GM18951 (cell line): ENCODE results near the gene CGB7.
"Not testable (repeated sequence)": the region's sequence is repeated elsewhere in the genome, so short reads cannot be mapped to it uniquely, and the experiment has no call there.

ENCODE experiments used
- POLR2A ChIP-seq: IDR thresholded peaks from 4 replicates; pipeline ENCODE4 v1.6.1; 2011; ENCODE audit warnings: mild to moderate bottlenecking; ENCODE audit not compliant: insufficient read length, insufficient read depth; ENCODE audit errors: extremely low read depth
- in situ Hi-C: fragments of 300-500 bp; cut with MboI; formaldehyde crosslinking; loops from one replicate; pipeline ENCODE4 v1.12.0; 2022; ENCODE audit warnings: low sequenced_read_pairs, mixed read lengths, inconsistent platforms; ENCODE audit not compliant: unreplicated experiment

Gene CGB7

GRCh38 chr19:49086296-49086695 is 28.7 kb upstream of the CGB7 start:
- TF ChIP-seq POLR2A, result no peak
- in situ Hi-C loops, result no loop called here

DNA sequence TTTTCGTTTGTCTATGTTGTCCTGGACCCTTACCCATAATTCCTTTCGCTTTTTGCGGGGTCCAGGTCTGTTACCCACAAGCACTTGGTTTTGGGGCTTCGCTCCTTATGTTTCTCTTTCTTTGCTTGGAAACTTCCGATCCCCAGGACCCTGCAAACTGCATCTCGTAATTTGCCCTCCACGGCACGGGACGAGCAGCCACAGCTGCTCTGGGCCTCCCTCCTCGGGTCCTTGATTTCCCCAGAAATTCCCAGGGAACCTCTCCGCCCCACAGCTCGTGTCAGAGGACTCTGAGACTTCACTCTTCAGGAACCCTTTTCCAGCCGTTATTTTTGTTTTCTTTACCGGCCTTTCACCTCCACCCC is 28.3 kb upstream of the CGB7 start:
- TF ChIP-seq POLR2A, result no peak
- in situ Hi-C loops, result no loop called here

DNA sequence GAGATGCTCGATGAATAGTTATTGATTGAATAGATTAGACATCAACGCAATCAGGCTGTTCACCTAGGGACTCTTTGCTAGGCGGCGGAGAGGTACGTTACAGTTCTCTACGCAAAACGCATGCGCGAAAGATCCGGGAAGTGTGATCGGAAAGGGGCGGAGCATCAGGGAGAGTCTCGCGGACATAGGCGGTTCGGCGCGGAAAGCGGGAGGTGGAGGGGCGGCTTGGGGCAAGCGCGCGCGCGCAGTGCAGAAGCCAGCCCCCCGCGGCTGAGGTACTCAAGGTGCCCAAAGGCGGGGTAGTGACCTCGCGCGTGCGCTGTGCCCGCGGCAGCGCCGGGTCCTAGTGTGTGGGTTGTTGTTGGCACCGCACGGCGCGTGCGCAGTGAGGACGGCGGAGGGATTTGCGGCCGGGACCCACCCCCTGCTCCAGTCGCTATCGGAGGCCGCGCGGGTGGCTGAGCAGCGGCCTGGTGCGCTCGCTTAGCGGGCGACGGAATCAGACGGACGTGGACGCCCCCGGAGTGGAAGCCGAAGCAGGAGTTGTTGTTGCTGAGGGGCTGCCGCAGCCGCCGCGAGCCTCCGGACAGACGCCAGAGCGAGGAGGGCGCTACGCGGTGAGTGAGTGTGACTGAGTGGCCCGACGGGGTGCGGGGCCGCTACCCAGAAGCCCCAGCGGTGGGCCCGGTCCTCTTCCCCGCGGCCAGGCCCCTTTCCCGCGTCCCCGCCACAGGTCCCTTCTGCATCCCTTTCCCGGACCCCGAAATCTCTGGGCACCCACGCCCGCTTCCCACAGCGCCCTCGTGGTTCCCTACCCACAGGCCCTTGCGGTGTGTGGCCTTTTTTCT is 27.7 kb upstream of the CGB7 start, which contains the start of gene SNRNP70:
Gene SNRNP70 (plus strand): TSS at position 432 of the 848 bp plus-strand sequence. CDS start 964 bp downstream, outside the sequence.
- peak; percentile 98 for TF ChIP-seq POLR2A
- in situ Hi-C loops, result no loop called here

DNA sequence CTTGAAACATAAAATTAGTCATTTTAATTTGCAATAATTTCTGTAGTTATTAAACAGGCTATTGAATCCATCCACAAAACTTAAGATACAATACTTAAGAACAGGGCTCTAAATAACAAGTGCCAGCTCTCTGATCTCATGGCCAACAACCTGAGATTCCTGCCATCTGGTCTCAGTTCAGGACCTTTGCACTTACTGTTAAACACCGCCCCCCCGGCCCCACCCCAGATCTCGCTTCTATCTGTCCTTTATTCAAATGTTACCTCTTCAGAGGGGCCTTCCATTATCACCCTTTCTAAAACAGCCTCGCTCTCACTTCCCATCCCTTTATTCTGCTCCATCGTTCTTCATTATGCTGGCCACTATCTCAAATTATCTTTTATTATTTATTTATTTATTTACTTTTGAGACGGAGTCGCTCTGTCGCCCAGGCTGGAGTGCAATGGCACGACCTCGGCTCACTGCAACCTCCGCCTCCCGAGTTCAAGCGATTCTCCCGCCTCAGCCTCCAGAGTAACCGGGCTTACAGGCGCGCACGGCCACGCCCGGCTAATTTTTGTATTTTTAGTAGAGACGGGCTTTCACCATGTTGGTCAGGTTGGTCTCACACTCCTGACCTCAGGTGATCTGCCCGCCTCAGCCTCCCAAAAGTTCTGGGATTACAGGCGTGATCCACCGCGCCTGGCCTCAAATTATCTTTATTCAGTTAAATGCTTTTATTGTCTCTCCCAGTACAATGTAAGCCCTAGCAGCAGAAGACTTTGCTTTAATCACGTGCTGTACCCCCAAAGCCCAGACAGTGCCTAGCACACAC is 26.9 kb upstream of the CGB7 start:
- in situ Hi-C loops, result no loop called here
- TF ChIP-seq POLR2A, result no peak

DNA sequence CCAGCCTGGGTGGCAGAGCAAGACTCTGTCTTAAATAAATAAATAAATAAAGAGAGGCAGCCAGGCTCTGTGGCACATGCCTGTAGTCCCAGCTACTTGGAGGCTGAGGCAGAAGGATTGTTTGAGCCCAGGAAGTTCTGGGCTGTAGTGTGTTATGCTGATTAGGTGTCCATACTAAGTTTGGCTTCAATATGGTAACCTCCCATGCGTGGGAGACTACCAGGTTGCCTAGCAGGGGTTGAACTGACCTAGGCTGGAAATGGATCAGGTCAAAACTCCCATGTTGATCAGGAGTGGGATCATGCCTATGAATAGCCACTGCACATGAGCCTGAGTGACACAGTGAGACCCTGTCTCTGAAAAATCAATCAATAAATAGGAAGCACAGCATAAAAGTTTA is 23.7 kb upstream of the CGB7 start:
- no peak for TF ChIP-seq POLR2A
- in situ Hi-C loops, result no loop called here

GRCh38 chr19:49080392-49080791 is 22.8 kb upstream of the CGB7 start:
- TF ChIP-seq POLR2A, result no peak
- in situ Hi-C loops, result no loop called here

- in situ Hi-C loops, result not testable (repeated sequence)
These were observed 17.3 kb upstream of the CGB7 start for GRCh38 chr19:49074869-49075268.

GRCh38 chr19:49073514-49074378 is 16.2 kb upstream of the CGB7 start:
- in situ Hi-C loops, result no loop called here
- TF ChIP-seq POLR2A, result no peak

DNA sequence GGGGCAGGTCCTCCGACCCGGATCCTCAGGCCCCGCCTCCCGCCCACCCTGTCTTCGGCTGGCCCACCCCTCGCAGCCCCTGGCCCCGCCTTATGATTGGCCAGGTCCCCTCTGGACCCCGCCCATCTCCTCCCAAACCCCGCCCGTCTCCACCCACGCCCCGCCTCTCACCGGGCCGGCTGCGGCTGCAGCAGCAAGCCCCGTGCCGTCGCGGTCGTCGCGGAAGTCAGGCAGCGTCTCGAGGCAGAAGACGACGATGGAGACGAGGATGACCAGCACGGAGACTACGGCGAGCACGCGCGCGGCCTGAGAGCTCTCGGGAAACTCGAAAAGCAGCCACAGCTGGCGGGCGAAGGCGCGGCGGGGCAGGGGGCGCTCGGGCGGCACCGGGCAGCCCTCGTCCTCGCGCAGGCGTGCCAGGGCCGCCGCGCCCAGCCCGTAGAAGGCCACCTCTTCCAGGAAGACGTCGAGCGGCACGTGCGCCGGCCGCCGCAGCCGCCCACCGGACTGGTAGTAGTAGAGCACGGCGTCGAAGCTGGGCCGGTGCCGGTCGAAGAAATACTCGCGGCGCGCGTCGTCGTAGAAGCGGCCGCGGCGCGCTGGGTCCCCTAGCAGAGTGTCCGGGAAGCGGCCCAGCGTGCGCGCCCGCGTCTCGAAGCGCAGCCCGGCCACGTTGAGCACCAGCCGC is 14.5 kb upstream of the CGB7 start:
- no peak for TF ChIP-seq POLR2A
- in situ Hi-C loops, result no loop called here

DNA sequence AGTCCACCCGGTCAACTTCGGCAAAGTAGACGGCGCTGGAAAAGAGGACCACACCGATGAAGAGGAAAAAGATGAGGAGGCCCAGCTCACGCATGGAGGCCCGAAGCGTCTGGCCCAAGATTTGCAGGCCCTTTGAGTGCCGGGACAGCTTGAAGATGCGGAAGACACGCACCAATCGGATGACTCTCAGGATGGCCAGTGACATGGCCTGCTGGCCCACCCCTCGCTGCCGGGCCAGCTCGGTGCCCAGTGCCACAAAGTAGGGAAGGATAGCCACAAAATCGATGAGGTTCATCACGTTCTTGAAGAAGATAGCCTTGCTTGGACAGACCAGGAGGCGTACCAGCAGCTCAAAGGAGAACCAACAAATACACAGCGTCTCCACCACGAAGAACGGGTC is 12.9 kb upstream of the CGB7 start:
- no peak for TF ChIP-seq POLR2A
- in situ Hi-C loops, result no loop called here

GRCh38 chr19:49069026-49069425 is 11.5 kb upstream of the CGB7 start:
- TF ChIP-seq POLR2A, result no peak
- in situ Hi-C loops, result no loop called here

DNA sequence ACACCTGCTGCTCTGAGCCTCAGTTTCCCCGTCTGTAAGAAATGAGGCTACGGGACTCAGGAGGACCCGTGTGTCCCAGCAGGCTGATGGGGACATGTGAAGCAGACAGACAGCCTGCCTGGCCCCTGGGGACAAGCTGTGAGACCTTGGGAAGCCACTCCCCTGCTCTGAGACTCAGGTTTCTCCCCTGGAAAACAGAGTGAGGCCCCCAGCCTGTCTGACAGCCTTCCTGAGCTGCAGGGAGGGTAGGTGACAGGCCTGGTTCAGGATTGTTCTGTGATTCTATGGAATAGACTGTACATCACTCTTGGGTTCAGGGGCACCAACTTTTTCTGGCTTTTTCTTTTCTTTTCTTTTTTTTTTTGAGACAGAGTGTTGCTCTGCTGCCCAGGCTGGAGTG is 10.0 kb upstream of the CGB7 start:
- TF ChIP-seq POLR2A, result no peak
- in situ Hi-C loops, result no loop called here
